Thyroid gland (tissue), 4 donors: ENCODE measurements around the gene ADAMTS17.

Experiments
- CTCF ChIP-seq, 6 experiments: fragments of 200-600 bp in 3 of 6; fragments of 450-650 bp in 3 of 6; sonication (generic) in 3 of 6; IDR thresholded peaks; one replicate each; pipeline ENCODE4 v1.5.1; 2016 to 2019; ENCODE audit warnings: antibody characterized with exemption in 6 of 6, mild to moderate bottlenecking in 2 of 6, inconsistent platforms in 1 of 6, moderate library complexity in 1 of 6
- POLR2A ChIP-seq, 2 donors: fragments of 450-650 bp; IDR thresholded peaks; one replicate each; pipeline ENCODE4 v1.6.1; 2017; ENCODE audit warnings: antibody characterized with exemption in 2 of 2, mild to moderate bottlenecking in 2 of 2, moderate library complexity in 1 of 2

- TF ChIP-seq CTCF (IDR thresholded peaks at IDR 0.05) = no peak
- no peak for TF ChIP-seq POLR2A (IDR thresholded peaks at IDR 0.05)
Measured at GRCh38 chr15:100250176-100250800, 91.5 kb downstream of the ADAMTS17 start.
